B cell (primary cell): ENCODE data around the gene EDN3. TPM values are rescaled to one million over a fixed set of nuclear protein-coding genes. Genes with fewer than 3 reads are reported as not detected.

ENCODE experiments used
- ATAC-seq: fragments of 200-7000 bp; cut with Tn5 transposase; one replicate; pipeline ENCODE4 v1.10.0; 2021; ENCODE audit warnings: low read depth, mild to moderate bottlenecking, moderate number of reproducible peaks, moderate library complexity
- CTCF ChIA-PET: fragments of 350-600 bp; sonication (Branson Sonifier 250); formaldehyde crosslinking; loops from one replicate; lab custom pipeline; 2021; ENCODE audit warnings: antibody characterized with exemption, inconsistent platforms; lab: Charles Lee
- POLR2A ChIA-PET: fragments of 350-600 bp; sonication (Branson Sonifier 250); formaldehyde crosslinking; loops from one replicate; lab custom pipeline; 2021; ENCODE audit warnings: antibody characterized with exemption; lab: Charles Lee
- DNase-seq: peaks from one replicate; pipeline ENCODE4 v3.0.0; 2013
- H2AFZ ChIP-seq: 2 replicates; pipeline ENCODE4 v1.6.1; 2012; ENCODE audit warnings: mild to moderate bottlenecking, low read depth, low read length; ENCODE audit not compliant: insufficient read depth, poor library complexity, severe bottlenecking
- H3K27ac ChIP-seq, 2 donors: 1 replicate in 1 of 2; 2 replicates in 1 of 2; pipeline ENCODE4 v1.5.1; 2012 to 2013; ENCODE audit warnings: low read length in 2 of 2, mild to moderate bottlenecking in 2 of 2, moderate library complexity in 1 of 2
- H3K27me3 ChIP-seq, 4 experiments: fragments of 200-600 bp in 1 of 4; sonication (generic) in 1 of 4; replicated peaks in 1 of 4; 1 replicate in 2 of 4; 2 replicates in 2 of 4; pipeline versions ENCODE4 v1.6.1 to v1.7.0; 2013 to 2016; ENCODE audit warnings: low read length in 3 of 4, mild to moderate bottlenecking in 2 of 4, mixed read lengths in 1 of 4, moderate library complexity in 1 of 4; ENCODE audit not compliant: insufficient read depth in 4 of 4, control insufficient read depth in 3 of 4; ENCODE audit errors: control extremely low read depth in 1 of 4
- H3K36me3 ChIP-seq, 2 experiments: replicated peaks in 1 of 2; 1 replicate in 1 of 2; 2 replicates in 1 of 2; pipeline versions ENCODE4 v1.6.1 to v1.7.1; 2013; ENCODE audit warnings: low read length in 1 of 2; ENCODE audit not compliant: insufficient read depth in 2 of 2, control insufficient read depth in 1 of 2; ENCODE audit errors: control extremely low read depth in 1 of 2, extremely low read depth in 1 of 2
- H3K4me1 ChIP-seq, 2 donors: fragments of 200-600 bp in 1 of 2; sonication (generic) in 1 of 2; 1 replicate in 1 of 2; 2 replicates in 1 of 2; pipeline versions ENCODE4 v1.5.1 to v1.6.1; 2013 to 2017; ENCODE audit warnings: low read length in 2 of 2; ENCODE audit not compliant: control insufficient read depth in 2 of 2, insufficient read depth in 2 of 2
- H3K4me2 ChIP-seq: replicated peaks from 2 replicates; pipeline ENCODE3; 2012; ENCODE audit warnings: mild to moderate bottlenecking, low read depth, low read length; ENCODE audit not compliant: poor library complexity, severe bottlenecking
- H3K4me3 ChIP-seq, 5 experiments: fragments of 200-600 bp in 1 of 5; sonication (generic) in 1 of 5; 1 replicate in 3 of 5; 2 replicates in 2 of 5; pipeline versions ENCODE4 v1.5.1 to v1.7.0; 2011 to 2016; ENCODE audit warnings: low read length in 4 of 5, mild to moderate bottlenecking in 4 of 5, low read depth in 2 of 5, control low read depth in 1 of 5, moderate library complexity in 1 of 5; ENCODE audit not compliant: insufficient read depth in 1 of 5; ENCODE audit errors: control extremely low read depth in 1 of 5, extremely low read depth in 1 of 5
- H3K79me2 ChIP-seq: fragments of 200-600 bp; sonication (generic); one replicate; pipeline ENCODE4 v1.6.0; 2016; ENCODE audit warnings: low read length; ENCODE audit not compliant: control insufficient read depth, insufficient read depth
- H3K9ac ChIP-seq: fragments of 200-600 bp; sonication (generic); 2 replicates; pipeline ENCODE4 v1.6.1; 2017; ENCODE audit warnings: mild to moderate bottlenecking, low read length, moderate library complexity
- H3K9me3 ChIP-seq, 3 donors: one replicate each; pipeline versions ENCODE4 v1.6.1 to v1.7.1; 2013; ENCODE audit warnings: low read length in 2 of 3; ENCODE audit not compliant: control insufficient read depth in 2 of 3, insufficient read depth in 1 of 3; ENCODE audit errors: control extremely low read depth in 1 of 3
- H4K20me1 ChIP-seq: 2 replicates; pipeline ENCODE4 v1.6.0; 2012; ENCODE audit warnings: mild to moderate bottlenecking, low read length; ENCODE audit not compliant: insufficient read depth, control insufficient read depth, poor library complexity, severe bottlenecking
- H3K27ac Mint-ChIP-seq: one replicate; pipeline ENCODE4 v1.8.0; 2021; ENCODE audit warnings: mixed read lengths
- H3K27me3 Mint-ChIP-seq: one replicate; pipeline ENCODE4 v1.8.0; 2021; ENCODE audit warnings: mixed read lengths
- H3K4me1 Mint-ChIP-seq: one replicate; pipeline ENCODE4 v1.8.0; 2021; ENCODE audit warnings: mixed read lengths
- H3K4me3 Mint-ChIP-seq: one replicate; pipeline ENCODE4 v1.8.0; 2021; ENCODE audit warnings: mixed read lengths
- H3K9me3 Mint-ChIP-seq: one replicate; pipeline ENCODE4 v1.8.0; 2022; ENCODE audit warnings: mixed read lengths; ENCODE audit not compliant: insufficient read depth
- EZH2 ChIP-seq: IDR thresholded peaks from 2 replicates; pipeline ENCODE4 v1.6.1; 2012; ENCODE audit warnings: borderline replicate concordance, low read depth, mild to moderate bottlenecking, moderate library complexity, low read length; ENCODE audit not compliant: insufficient read depth, poor library complexity, severe bottlenecking
- WGBS: methylation state at CpG from one replicate; pipeline ENCODE4 v1.1.5; 2013; ENCODE audit warnings: missing lambda C conversion rate; ENCODE audit not compliant: insufficient coverage; 5-methylcytosine and 5-hydroxymethylcytosine counted together
- intact Hi-C: fragments of 100-400 bp; cut with micrococcal nuclease; formaldehyde crosslinking; loops from one replicate; pipeline ENCODE4 v1.10.0; 2022
- polyA plus RNA-seq: library from polyadenylated mRNA; depleted of rRNA; stranded (reverse); fragments of >200 nt; gene quantifications from 2 replicates; pipeline ENCODE4 v1.2.3, GENCODE V29; 2012
- total RNA-seq, 2 donors: library from RNA; stranded (reverse); fragments of 120-200 nt in 1 of 2; gene quantifications; 1 replicate in 1 of 2; 2 replicates in 1 of 2; pipeline versions ENCODE4 v1.2.3 to v1.2.4, GENCODE V29; 2013 to 2022
- TF ChIP-seq, protein P1 (sequence below): fragments of 200-600 bp; IDR thresholded peaks from one replicate; pipeline ENCODE4 v1.8.0; 2022; ENCODE audit warnings: antibody characterized with exemption, mild to moderate bottlenecking

Gene EDN3
- total and polyA plus RNA-seq, 2 donors (not counting 1 experiment from before 2014, with no cell fraction given): 0.04 TPM; not detected in 1

DNA sequence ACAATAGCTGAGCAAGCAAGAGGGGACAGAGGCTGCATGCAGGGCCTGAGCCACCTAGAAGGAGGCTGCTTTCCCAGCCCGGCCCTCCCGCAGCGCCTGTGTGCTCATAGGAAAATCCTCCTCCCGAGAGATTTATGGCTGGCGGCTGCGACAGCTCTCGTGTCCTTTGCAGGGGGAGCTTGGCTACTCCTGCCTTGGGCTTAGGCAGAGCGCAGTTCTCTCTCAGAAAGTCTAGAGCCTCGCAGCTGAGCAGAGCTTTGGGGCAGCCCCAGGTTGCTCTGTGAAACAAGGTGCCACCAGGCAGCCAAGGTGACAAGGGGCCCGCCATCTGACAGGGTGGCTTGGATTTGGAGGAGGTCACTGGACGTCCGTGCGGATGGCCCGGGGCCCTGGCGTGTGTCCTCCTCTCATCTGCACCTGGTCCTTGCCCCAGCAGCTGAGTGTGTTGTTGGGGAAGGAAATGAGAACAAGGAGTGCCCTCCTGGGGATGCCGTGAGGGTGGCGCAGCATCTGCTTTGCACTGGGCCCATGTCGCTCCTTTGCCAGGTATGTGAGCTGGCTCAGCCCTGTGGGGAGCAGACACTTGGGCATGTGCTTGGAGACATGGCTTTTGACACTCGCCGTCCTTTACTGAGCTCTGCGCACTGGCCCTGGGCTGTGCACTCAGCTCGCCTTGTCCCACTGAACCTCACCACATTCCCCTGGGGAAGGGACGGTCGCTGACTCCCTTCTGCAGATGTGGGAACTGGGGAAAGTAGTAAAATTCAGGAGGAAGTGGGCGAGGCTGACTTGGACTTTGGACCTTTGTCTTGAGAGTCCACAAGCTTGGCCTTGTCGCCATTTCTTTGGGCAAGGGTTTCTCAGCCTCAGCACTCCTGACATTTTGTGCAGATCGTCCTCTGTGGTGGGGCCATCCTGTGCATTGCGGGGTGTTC, 41.9 kb downstream of the EDN3 start:
- no peak overlapping the region for H3K4me3 ChIP-seq
- ATAC-seq: no peak
- Mint-ChIP-seq H3K27me3 (no peaks in the 10 kb centered on the region), H3K9me3 (peaks cover 4% of the 10 kb centered on the region), H3K4me1 (peaks cover 7% of the 10 kb centered on the region), H3K27ac (no peak overlapping the region), H3K4me3 (no peak overlapping the region)
- H2AFZ ChIP-seq: peak overlapping the region; percentile 19
- 31% methylated on average over 26 of the region's 28 CpGs for WGBS
- H3K4me2 ChIP-seq: peak overlapping the region; percentile 6
- H4K20me1 ChIP-seq: no peaks in the 10 kb centered on the region
- H3K9me3 ChIP-seq: peaks cover 0 to 37% (median 12%) of the 10 kb centered on the region in 3 donors
- no peak for DNase-seq
- H3K79me2 ChIP-seq: no peaks in the 10 kb centered on the region
- H3K9ac ChIP-seq: no peak overlapping the region
- peaks cover 11 to 15% of the 10 kb centered on the region in 2 donors for H3K4me1 ChIP-seq
- ChIA-PET POLR2A (no interaction called here), CTCF (no interaction called here)
- intact Hi-C loops: no loop called here
- H3K36me3 ChIP-seq: no peaks in the 10 kb centered on the region
- H3K27me3 ChIP-seq: no peaks in the 10 kb centered on the region
- no peak overlapping the region for H3K27ac ChIP-seq
- TF ChIP-seq EZH2: no peak
- TF ChIP-seq, protein P1, sequence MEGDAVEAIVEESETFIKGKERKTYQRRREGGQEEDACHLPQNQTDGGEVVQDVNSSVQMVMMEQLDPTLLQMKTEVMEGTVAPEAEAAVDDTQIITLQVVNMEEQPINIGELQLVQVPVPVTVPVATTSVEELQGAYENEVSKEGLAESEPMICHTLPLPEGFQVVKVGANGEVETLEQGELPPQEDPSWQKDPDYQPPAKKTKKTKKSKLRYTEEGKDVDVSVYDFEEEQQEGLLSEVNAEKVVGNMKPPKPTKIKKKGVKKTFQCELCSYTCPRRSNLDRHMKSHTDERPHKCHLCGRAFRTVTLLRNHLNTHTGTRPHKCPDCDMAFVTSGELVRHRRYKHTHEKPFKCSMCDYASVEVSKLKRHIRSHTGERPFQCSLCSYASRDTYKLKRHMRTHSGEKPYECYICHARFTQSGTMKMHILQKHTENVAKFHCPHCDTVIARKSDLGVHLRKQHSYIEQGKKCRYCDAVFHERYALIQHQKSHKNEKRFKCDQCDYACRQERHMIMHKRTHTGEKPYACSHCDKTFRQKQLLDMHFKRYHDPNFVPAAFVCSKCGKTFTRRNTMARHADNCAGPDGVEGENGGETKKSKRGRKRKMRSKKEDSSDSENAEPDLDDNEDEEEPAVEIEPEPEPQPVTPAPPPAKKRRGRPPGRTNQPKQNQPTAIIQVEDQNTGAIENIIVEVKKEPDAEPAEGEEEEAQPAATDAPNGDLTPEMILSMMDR: no peak

DNA sequence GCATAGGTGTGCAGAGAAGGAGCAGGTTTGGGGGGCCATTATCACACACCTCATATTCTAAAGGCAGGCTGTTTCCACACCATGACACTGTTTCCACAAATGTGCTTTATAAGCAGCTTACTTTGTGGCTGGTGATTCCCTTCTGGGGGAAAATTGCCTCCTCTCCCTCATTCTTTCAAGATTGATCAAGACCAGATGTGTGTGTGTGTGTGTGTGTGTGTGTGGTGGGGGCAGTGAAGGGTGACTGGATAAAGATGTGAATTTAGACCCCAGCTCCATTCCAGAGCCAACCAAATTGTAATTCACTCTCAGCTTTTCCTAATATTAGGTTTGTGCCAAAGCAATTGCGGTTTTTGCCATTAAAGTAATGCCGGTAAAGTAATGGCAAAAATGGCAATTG, 45.6 kb downstream of the EDN3 start:
- Histone ChIP-seq H3K9ac (no peak overlapping the region), H3K27ac (no peak overlapping the region), H3K36me3 (no peaks in the 10 kb centered on the region), H4K20me1 (no peaks in the 10 kb centered on the region), H3K9me3 (peaks cover 0 to 37% (median 12%) of the 10 kb centered on the region in 3 donors), H3K79me2 (no peaks in the 10 kb centered on the region), H2AFZ (no peak overlapping the region), H3K4me2 (no peak overlapping the region), H3K27me3 (no peaks in the 10 kb centered on the region), H3K4me3 (no peak overlapping the region), H3K4me1 (peaks cover 11 to 15% of the 10 kb centered on the region in 2 donors)
- TF ChIP-seq, protein P1: no peak
- H3K27me3 Mint-ChIP-seq: no peaks in the 10 kb centered on the region
- H3K27ac Mint-ChIP-seq: no peak overlapping the region
- ChIA-PET CTCF (no interaction called here), POLR2A (no interaction called here)
- peaks cover 4% of the 10 kb centered on the region for H3K4me1 Mint-ChIP-seq
- DNase-seq: no peak
- intact Hi-C loops: no loop called here
- WGBS: 100% methylated on average over 2 of the region's 2 CpGs
- peaks cover 4% of the 10 kb centered on the region for H3K9me3 Mint-ChIP-seq
- H3K4me3 Mint-ChIP-seq: no peak overlapping the region
- ATAC-seq: no peak
